Neuronal stem cell (in vitro differentiated cells): ENCODE measurements around the gene SHROOM3.
A peak's percentile ranks its signal among the peaks of the same experiment; 100 is the strongest.

Experiments used
- DNase-seq: peaks from one replicate; pipeline ENCODE4 v3.0.0-alpha.2; 2013; ENCODE audit warnings: low spot score
- H2AFZ ChIP-seq: one replicate; pipeline ENCODE4 v1.6.1; 2013; ENCODE audit warnings: mild to moderate bottlenecking, low read length, inconsistent platforms
- H2AK5ac ChIP-seq: 2 replicates; pipeline ENCODE4 v1.6.1; 2013; ENCODE audit warnings: low read depth, mild to moderate bottlenecking, inconsistent platforms, low read length, moderate library complexity, mixed read lengths
- H2BK120ac ChIP-seq: 2 replicates; pipeline ENCODE4 v1.6.1; 2013; ENCODE audit warnings: low read depth, mild to moderate bottlenecking, inconsistent platforms, low read length, moderate library complexity, mixed read lengths
- H2BK12ac ChIP-seq: one replicate; pipeline ENCODE4 v1.6.1; 2013; ENCODE audit warnings: low read length, inconsistent platforms
- H2BK15ac ChIP-seq: 2 replicates; pipeline ENCODE4 v1.6.1; 2013; ENCODE audit warnings: mild to moderate bottlenecking, low read length, inconsistent platforms, mixed read lengths
- H2BK5ac ChIP-seq: one replicate; pipeline ENCODE4 v1.6.1; 2013; ENCODE audit warnings: inconsistent platforms, mild to moderate bottlenecking, low read length, moderate library complexity
- H3K14ac ChIP-seq: one replicate; pipeline ENCODE4 v1.6.1; 2013; ENCODE audit warnings: low read length, inconsistent platforms
- H3K18ac ChIP-seq: 2 replicates; pipeline ENCODE4 v1.6.1; 2013; ENCODE audit warnings: low read length, inconsistent platforms
- H3K23ac ChIP-seq: 2 replicates; pipeline ENCODE4 v1.6.1; 2013; ENCODE audit warnings: low read depth, mild to moderate bottlenecking, mixed read lengths, low read length, inconsistent platforms; ENCODE audit not compliant: poor library complexity
- H3K27ac ChIP-seq: replicated peaks from 3 replicates; pipeline ENCODE4 v1.5.1; 2013; ENCODE audit warnings: low read length, inconsistent platforms
- H3K27me3 ChIP-seq, 3 experiments: 2 replicates each; pipeline ENCODE4 v1.6.1; 2013; ENCODE audit warnings: low read length in 3 of 3, mild to moderate bottlenecking in 2 of 3, inconsistent platforms in 1 of 3, low read depth in 1 of 3, mixed read lengths in 1 of 3, moderate library complexity in 1 of 3; ENCODE audit not compliant: control insufficient read depth in 3 of 3, insufficient read depth in 3 of 3
- H3K36me3 ChIP-seq, 2 donors: replicated peaks in 1 of 2; 2 replicates each; pipeline ENCODE4 v1.6.1; 2013; ENCODE audit warnings: low read length in 2 of 2; ENCODE audit not compliant: control insufficient read depth in 2 of 2, insufficient read depth in 2 of 2
- H3K4ac ChIP-seq: 2 replicates; pipeline ENCODE4 v1.6.1; 2013; ENCODE audit warnings: inconsistent platforms, mild to moderate bottlenecking, low read length, moderate library complexity
- H3K4me1 ChIP-seq, 2 donors: 1 replicate in 1 of 2; 2 replicates in 1 of 2; pipeline ENCODE4 v1.6.1; 2013; ENCODE audit warnings: low read length in 2 of 2, low read depth in 1 of 2; ENCODE audit not compliant: control insufficient read depth in 2 of 2, insufficient read depth in 1 of 2
- H3K4me2 ChIP-seq: one replicate; pipeline ENCODE4 v1.6.1; 2013; ENCODE audit warnings: mild to moderate bottlenecking, low read length, inconsistent platforms; ENCODE audit not compliant: insufficient read depth, poor library complexity, severe bottlenecking
- H3K4me3 ChIP-seq, 2 donors: 2 replicates each; pipeline ENCODE4 v1.5.1; 2013; ENCODE audit warnings: low read length in 2 of 2, mild to moderate bottlenecking in 2 of 2, inconsistent platforms in 1 of 2, moderate library complexity in 1 of 2
- H3K79me1 ChIP-seq: one replicate; pipeline ENCODE4 v1.6.1; 2013; ENCODE audit warnings: low read depth, mild to moderate bottlenecking, inconsistent platforms, low read length, moderate library complexity
- H3K9ac ChIP-seq: one replicate; pipeline ENCODE4 v1.6.1; 2013; ENCODE audit warnings: mild to moderate bottlenecking, low read depth, low read length, inconsistent platforms; ENCODE audit not compliant: poor library complexity
- H3K9me3 ChIP-seq, 2 donors: replicated peaks in 1 of 2; 2 replicates each; pipeline versions ENCODE3 to v1.6.1; 2013; ENCODE audit warnings: low read length in 2 of 2, mild to moderate bottlenecking in 2 of 2, inconsistent platforms in 1 of 2, low read depth in 1 of 2, mixed read lengths in 1 of 2, moderate library complexity in 1 of 2; ENCODE audit not compliant: control insufficient read depth in 2 of 2, insufficient read depth in 1 of 2
- H4K8ac ChIP-seq: one replicate; pipeline ENCODE4 v1.6.1; 2013; ENCODE audit warnings: low read depth, mild to moderate bottlenecking, inconsistent platforms, low read length, moderate library complexity
- H4K91ac ChIP-seq: one replicate; pipeline ENCODE4 v1.6.1; 2013; ENCODE audit warnings: low read length, low read depth, mild to moderate bottlenecking, inconsistent platforms; ENCODE audit not compliant: poor library complexity
- WGBS, 2 donors: extraction: QIAGEN DNeasy Blood & Tissue Kit; methylation state at CpG; one replicate each; pipeline ENCODE4 v1.1.7; 2013; ENCODE audit warnings: missing lambda C conversion rate in 2 of 2, mixed read lengths in 1 of 2; ENCODE audit not compliant: insufficient read length in 2 of 2, insufficient replicate concordance in 1 of 2; ENCODE audit errors: extremely low coverage in 2 of 2; 5-methylcytosine and 5-hydroxymethylcytosine counted together

Gene SHROOM3

DNA sequence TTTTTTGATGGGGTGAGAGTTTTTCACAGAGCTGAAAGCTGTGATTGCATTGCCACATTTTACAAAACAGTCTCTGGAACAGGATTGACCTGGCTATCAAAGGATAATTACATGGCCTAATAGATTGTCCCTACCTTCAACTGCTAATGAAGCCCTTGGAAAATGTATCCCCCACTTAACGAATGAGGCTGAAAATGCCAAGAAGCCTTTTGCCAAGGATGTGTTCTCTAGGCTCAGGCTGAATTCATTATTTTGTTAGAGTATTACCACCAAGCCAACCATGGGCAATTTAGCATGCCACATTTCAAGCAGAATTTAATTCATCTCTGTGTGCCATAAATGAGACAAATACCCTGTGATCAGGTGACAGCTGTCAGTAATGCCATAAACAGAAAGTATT, 35.5 kb downstream of the SHROOM3 start:
- Histone ChIP-seq H4K91ac (no peak overlapping the region), H3K14ac (no peak overlapping the region), H3K18ac (no peak overlapping the region), H3K9ac (no peak overlapping the region), H2AK5ac (no peak overlapping the region), H3K36me3 (peaks cover 0 to 16% of the 10 kb centered on the region in 2 donors), H3K4me3 (no peak overlapping the region), H2BK12ac (no peak overlapping the region), H3K23ac (no peak overlapping the region), H3K4ac (no peak overlapping the region), H2BK5ac (no peak overlapping the region), H3K79me1 (peaks cover 1% of the 10 kb centered on the region), H3K27ac (no peak overlapping the region), H3K27me3 (no peaks in the 10 kb centered on the region), H3K9me3 (peaks cover 1 to 12% of the 10 kb centered on the region in 2 donors), H3K4me2 (no peak overlapping the region), H2BK15ac (no peak overlapping the region), H4K8ac (no peak overlapping the region), H2BK120ac (no peak overlapping the region), H3K4me1 (peaks cover under 1 to 8% of the 10 kb centered on the region in 2 donors), H2AFZ (no peak overlapping the region)
- no peak for DNase-seq
- no CpG with 5 or more reads among the region's 1 CpG for WGBS, 2 donors

DNA sequence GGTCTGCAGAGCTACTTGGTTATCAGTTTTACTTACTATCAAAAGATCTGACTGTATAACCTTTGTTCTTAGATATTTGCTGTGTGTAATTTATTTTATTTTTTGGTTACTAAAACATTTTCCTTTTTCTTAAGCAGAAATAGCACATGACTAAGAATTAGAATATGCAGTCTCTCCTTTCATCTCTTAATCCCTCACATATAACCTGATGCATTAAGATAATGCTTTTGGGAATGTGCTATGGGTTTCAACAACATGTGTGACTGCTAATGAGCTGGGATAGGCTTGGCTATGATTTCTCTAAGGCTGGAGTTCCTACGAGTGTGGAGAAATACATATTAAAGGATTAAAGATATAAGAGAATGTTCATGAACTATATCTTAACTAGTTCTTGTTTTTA, 41.5 kb downstream of the SHROOM3 start:
- Histone ChIP-seq H3K4me3 (no peak overlapping the region), H2AFZ (no peak overlapping the region), H2BK5ac (no peak overlapping the region), H4K8ac (no peak overlapping the region), H2BK12ac (no peak overlapping the region), H2AK5ac (no peak overlapping the region), H3K9ac (no peak overlapping the region), H3K9me3 (peaks cover 7 to 27% of the 10 kb centered on the region in 2 donors), H3K27ac (no peak overlapping the region), H4K91ac (no peak overlapping the region), H3K23ac (no peak overlapping the region), H3K79me1 (peaks cover 5% of the 10 kb centered on the region), H3K18ac (no peak overlapping the region), H3K4ac (no peak overlapping the region), H3K4me1 (no peaks in the 10 kb centered on the region), H3K36me3 (peaks cover 7 to 21% of the 10 kb centered on the region in 2 donors), H3K14ac (no peak overlapping the region), H2BK120ac (no peak overlapping the region), H2BK15ac (no peak overlapping the region), H3K4me2 (no peak overlapping the region), H3K27me3 (no peaks in the 10 kb centered on the region)
- no peak for DNase-seq
- WGBS, 2 donors: no CpG with 5 or more reads among the region's 1 CpG

DNA sequence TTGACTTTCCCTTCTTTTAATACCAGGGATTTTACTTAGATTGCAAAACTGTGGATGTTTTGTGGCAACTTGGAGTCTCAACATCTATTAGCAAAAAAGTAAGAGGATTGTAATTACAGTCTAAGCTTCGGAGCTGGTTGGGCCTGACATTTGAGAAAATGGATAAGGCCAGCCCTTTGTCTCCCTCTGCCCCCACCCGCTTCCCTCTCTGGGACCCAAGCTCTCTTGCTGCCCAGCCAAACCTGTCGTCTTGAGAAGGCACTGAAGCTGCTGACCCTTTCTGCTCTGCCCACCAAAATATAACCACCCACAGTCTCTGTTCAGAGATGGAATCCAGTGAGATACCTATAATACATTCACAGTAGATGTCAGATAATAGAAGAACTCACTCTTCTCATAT, 49.6 kb downstream of the SHROOM3 start:
- H3K4me1 ChIP-seq: peaks cover 12 to 16% of the 10 kb centered on the region in 2 donors
- no peak overlapping the region for H4K8ac ChIP-seq
- DNase-seq: no peak
- H3K27me3 ChIP-seq: no peaks in the 10 kb centered on the region
- peaks cover 0 to 27% of the 10 kb centered on the region in 2 donors for H3K9me3 ChIP-seq
- H2BK15ac ChIP-seq: no peak overlapping the region
- H3K79me1 ChIP-seq: peaks cover 2% of the 10 kb centered on the region
- no peak overlapping the region for H2BK12ac ChIP-seq
- no peak overlapping the region for H3K18ac ChIP-seq
- H2BK5ac ChIP-seq: no peak overlapping the region
- H3K23ac ChIP-seq: no peak overlapping the region
- peak overlapping the region; percentile 55 for H3K27ac ChIP-seq
- H3K4ac ChIP-seq: no peak overlapping the region
- H2AFZ ChIP-seq: no peak overlapping the region
- H3K36me3 ChIP-seq: peaks cover 0 to 2% of the 10 kb centered on the region in 2 donors
- no peak overlapping the region for H3K4me2 ChIP-seq
- no CpG with 5 or more reads among the region's 3 CpGs for WGBS, 2 donors
- H3K14ac ChIP-seq: no peak overlapping the region
- H2AK5ac ChIP-seq: no peak overlapping the region
- no peak overlapping the region for H3K9ac ChIP-seq
- no peak overlapping the region for H4K91ac ChIP-seq
- H2BK120ac ChIP-seq: no peak overlapping the region
- H3K4me3 ChIP-seq: no peak overlapping the region

DNA sequence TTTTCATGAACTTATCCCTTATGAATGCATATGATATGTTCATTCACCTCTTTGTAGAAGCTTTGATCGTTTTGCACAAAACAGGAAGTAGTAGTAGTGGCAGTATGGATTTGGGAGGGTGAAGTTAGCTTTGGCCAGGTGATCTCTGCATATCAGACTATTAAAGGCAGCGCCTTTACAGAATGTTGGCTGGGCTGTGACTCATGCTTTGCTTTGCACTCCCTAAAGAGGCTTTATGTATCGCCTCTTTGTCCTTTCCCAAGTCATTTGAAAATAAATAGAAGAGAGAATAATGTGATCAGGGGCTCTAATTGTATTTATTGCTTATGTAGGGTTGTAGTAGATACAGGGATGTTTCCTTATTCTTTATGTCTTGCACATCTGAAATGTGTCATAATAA, 50.4 kb downstream of the SHROOM3 start:
- no peak overlapping the region for H2BK15ac ChIP-seq
- no CpG with 5 or more reads among the region's 3 CpGs for WGBS, 2 donors
- no peak overlapping the region for H3K4me2 ChIP-seq
- no peak overlapping the region for H4K91ac ChIP-seq
- H3K23ac ChIP-seq: no peak overlapping the region
- no peak overlapping the region for H2BK5ac ChIP-seq
- no peak overlapping the region for H2BK12ac ChIP-seq
- H3K14ac ChIP-seq: no peak overlapping the region
- H3K9ac ChIP-seq: no peak overlapping the region
- H3K36me3 ChIP-seq: peaks cover 0 to 4% of the 10 kb centered on the region in 2 donors
- H3K4ac ChIP-seq: no peak overlapping the region
- H3K27me3 ChIP-seq: no peaks in the 10 kb centered on the region
- H3K9me3 ChIP-seq: peaks cover 0 to 33% of the 10 kb centered on the region in 2 donors
- no peak overlapping the region for H3K27ac ChIP-seq
- DNase-seq: no peak
- H3K18ac ChIP-seq: no peak overlapping the region
- no peak overlapping the region for H4K8ac ChIP-seq
- H3K79me1 ChIP-seq: peaks cover 2% of the 10 kb centered on the region
- H2BK120ac ChIP-seq: no peak overlapping the region
- H3K4me1 ChIP-seq: peaks cover 14 to 16% of the 10 kb centered on the region in 2 donors
- no peak overlapping the region for H2AK5ac ChIP-seq
- no peak overlapping the region for H2AFZ ChIP-seq
- H3K4me3 ChIP-seq: no peak overlapping the region
